ENCODE data around the gene CIC.

CIC gene

GRCh38 chr19:42244347-42245220, 24.5 kb upstream of the CIC start:
- DNase-seq: peak; percentile 93

DNA sequence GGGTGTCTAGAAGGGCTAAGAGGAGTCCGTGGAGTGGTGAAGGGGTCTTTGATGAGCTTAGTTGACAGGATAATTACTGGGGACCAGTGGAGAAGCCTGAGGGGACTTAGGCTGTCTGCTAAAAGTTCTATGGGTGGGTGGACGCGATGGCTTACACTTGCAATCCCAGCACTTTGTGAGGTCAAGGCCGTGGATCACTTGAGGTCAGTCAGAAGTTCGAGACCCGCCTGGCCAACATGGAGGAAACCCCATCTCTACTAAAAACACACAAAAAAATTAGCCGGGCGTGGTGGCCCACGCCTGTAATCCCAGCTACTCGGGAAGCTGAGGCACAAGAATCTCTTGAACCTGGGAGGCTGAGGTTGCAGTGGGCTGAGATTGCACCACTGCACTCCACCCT, 23.8 kb upstream of the CIC start:
- DNase-seq: no peak

- no peak for DNase-seq
Measured at GRCh38 chr19:42246143-42246921, 22.7 kb upstream of the CIC start.

GRCh38 chr19:42246922-42247639, 22.0 kb upstream of the CIC start:
- DNase-seq: no peak

DNA sequence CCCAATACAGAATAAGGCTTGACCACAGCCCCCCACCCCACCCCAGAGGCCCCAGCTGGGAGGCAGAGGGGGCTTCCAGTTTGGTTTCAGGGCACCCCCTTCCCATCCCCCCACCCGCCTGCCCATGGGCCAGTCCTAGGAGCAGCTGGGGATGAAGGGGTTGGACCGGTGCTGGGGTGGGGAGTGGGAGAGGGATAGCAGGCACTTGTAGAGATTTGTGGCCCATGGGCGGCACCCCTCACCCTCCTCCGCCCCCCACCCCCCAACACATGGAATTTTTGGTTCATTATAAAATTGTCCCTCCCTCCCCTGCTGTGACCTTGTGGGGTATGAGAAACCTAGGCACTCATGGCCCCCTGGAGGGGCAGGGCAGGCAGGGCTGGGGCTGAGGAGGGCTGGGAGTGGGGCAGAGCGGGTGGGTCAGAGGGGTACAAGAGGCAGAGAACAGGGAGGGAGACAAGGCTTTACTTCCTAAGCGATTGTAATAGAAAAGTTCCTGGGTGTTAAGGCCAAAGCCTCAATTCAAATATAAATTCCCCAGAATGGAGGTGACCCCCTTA, 21.3 kb upstream of the CIC start:
- no peak for DNase-seq

DNA sequence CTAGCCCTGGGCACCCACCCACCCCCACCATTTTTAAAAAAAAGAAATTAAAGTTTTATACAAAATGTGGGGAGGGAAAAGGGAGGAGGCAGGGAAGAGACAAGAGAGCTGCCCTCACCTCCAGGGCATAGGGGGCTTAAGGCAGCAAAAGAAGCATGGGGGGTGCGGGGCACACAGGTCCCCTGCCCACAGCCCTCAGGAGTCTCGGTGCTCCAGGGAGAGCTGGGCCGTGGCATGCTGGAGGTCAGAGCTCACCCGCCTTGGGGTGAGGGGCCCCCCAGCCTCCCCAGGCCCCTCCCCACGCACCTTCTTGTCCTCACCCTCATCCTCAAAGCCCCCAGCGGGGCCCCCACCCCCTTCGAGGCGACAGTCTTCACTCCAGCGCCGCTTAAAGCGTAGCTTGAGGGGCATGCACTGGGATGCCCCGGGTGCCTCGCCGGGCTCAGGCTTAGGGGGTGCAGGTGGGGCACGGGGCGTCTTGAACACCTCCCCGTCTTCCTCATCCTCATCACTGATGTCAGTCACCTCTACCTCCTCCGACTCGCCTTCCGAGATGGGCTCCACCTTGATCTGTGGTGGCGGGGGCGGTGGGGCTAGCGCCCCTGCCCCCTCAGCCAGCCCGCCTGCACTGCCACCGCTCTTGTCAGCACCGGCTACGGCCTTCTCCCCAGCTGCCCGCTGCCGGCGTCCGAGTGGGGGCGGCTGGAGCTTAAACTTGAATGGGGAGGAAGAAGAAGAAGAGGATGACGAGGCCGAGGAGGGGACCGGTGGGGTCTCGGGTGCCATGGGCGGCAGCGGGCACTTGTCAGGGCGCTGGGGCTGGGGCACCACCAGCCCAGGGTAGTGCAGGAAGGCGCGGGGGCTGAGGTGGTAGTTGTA, 20.5 kb upstream of the CIC start:
- no peak for DNase-seq

- DNase-seq: no peak
Measured at GRCh38 chr19:42249149-42249750, 19.8 kb upstream of the CIC start.

- DNase-seq: no peak
Measured at GRCh38 chr19:42249769-42250168, 19.3 kb upstream of the CIC start.

- DNase-seq: no peak
Measured at GRCh38 chr19:42250183-42250665, 18.8 kb upstream of the CIC start.

- DNase-seq: no peak
Measured at GRCh38 chr19:42250666-42251531, 18.2 kb upstream of the CIC start.

- no peak for DNase-seq
Measured at GRCh38 chr19:42251572-42252358, 17.3 kb upstream of the CIC start.

GRCh38 chr19:42252365-42253244, 16.4 kb upstream of the CIC start:
- DNase-seq: no peak

GRCh38 chr19:42253245-42254088, 15.6 kb upstream of the CIC start:
- DNase-seq: no peak

DNA sequence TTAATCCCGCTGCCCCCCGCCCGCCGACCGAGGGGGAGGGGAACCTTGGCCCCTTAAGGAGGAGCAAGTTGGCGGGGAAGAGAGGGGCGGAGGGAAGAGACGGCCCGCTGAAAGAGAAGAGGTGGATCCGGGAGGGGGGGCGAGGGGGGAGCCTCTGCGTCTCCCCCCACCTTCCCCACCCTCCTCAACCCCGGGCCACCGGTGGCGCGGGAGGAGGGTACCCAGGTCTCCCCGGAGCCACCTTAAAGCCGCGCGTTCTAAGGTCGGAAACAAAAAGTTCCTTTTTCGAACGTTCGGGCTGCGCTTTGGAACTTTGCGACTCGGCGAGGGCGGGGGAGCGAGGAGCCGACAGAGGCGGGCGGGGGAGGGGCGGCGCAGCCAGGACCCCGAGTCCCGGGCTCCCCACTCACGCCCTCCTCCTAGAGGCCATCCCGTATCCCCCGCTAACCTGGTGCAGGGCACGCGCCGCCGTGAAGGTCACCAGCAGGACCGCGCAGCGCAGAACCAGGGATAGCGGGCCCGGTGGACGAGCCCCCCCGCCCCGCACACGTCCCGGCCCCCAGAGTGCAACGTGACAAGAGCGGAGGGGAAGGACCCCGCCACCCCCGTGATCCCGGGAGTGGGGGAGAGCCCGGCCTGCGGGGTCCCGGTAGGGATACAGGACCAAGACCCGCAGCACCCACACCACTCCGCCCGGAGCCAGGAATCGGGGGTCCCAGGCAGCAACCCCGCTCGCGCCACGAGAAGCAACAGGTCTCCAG, 14.8 kb upstream of the CIC start:
- peak; percentile 28 for DNase-seq

DNA sequence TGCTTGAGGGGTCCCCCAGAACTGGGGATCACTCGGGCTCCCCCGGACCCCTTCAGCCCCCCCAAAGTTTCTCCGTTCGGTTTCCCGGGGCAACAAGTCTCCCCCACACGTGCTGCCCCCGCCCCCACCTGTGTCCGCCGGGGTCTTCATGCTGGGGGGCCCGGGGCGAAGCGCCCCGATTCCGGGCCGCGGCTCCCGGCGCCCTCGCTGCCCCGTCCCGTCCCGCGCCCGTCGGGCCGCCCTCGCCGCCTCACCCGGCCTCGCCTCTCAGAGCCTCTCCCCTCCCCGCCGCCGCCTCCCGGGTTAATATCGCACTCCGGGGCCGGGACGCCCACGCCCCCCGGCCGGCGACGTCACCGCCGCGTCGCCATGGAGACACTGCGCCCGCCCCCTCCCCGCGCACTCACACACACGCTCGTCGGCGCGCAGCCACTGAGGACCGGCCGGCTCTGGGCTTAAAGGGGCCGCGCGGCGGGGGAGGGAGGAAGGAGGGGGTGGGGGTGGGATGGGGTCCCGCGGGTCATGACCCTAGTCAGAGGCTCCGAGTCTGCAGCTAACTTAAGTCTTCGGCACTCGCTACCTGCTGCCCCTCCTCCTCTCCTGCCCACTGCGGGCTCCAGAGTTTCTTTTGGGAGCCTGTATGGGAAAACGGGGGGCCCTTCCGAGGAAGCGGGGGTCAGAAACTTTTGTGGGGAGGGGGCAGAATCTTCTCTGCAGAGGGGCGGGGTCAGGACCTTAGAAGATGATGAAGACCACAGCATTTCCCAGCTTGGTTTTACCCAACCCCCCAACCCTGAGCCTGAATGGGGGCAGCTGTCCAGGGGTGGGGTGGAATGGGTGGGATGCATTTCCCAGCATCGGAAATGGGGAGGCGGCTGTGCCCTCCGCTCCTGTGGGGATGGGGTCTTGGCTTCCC, 13.9 kb upstream of the CIC start, which contains the start of gene ERF:
TSS of gene ERF (minus strand) at position 279 of the 916 bp plus-strand sequence. CDS start at position 150, 129 bp downstream.
- peak; percentile 76 for DNase-seq

Measured in NCI-H1105 (cell line).